HTR-8/SVneo (cell line): Measurements from ENCODE around the gene HEPACAM.

Source experiments
- DNase-seq: peaks from one replicate; pipeline ENCODE4 v3.0.0; 2011; ENCODE audit warnings: low spot score, mixed read lengths; ENCODE audit not compliant: insufficient read length
- FAIRE-seq: peaks from 2 replicates; lab custom pipeline; 2011; peaks lifted over from hg19 to GRCh38; lab: Jason Lieb, UNC

The HEPACAM gene

DNA sequence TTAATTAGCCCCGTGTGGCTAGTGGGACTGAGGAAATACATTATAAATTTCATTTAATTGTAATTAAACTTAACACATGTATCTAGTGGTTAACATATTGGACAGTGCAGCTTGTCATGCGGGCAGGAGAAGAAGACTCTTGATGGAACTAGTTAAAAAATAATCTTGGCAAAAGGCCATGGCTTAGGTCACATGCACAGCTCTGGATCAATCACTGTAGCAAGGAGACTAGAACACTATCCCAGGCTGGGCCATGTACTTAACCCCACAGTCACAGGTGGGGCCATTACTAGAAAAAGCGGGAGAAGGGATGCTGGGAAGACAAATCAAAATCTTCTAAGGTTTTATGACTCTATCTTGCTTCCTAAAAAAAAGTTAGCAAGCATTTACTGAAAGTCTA, 8.7 kb upstream of the HEPACAM start:
- no peak for FAIRE-seq
- DNase-seq = no peak

- DNase-seq = no peak
- FAIRE-seq = no peak
Measured at GRCh38 chr11:124943741-124944140, 7.9 kb upstream of the HEPACAM start.

GRCh38 chr11:124943254-124943616, 7.4 kb upstream of the HEPACAM start:
- DNase-seq (no peak), FAIRE-seq (no peak)

DNA sequence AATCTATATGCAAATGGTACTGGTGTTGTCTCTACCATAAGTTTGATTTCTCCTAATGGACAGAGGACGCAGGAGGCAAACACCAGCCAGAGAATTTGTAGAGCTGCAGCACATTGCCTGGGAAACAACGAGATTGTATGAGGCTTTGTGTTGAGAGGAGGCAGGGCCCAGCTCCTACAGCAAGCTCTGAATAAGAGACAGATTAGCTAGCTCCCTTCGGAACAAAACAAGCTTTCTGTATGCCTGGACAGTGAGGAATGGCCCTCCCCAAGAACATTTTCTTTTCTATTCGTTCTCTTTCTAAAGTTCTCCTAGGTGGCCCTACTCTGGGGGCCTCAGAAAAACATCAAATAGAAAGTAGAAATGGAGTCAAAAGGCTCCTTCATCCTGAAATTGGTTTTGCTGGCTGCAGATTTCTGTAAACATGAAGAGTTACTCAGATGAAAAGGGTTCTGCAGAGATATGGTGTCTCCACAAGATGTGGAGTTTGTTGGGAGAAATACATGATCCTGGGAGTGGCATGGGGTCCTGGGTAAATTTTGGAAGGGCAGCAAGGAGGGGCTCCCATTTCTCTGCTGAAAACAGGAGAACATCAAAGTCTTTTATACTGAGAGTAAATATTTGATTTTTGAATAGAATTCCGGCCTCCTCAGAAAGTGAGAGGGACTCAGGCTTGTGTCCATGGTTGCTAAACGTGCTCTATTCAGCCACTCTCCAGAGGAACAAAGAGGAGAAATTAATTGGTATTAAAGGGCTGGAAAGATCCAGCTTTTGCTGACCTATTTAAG, 6.8 kb upstream of the HEPACAM start:
- no peak for DNase-seq
- no peak for FAIRE-seq

GRCh38 chr11:124941703-124942102, 5.9 kb upstream of the HEPACAM start:
- FAIRE-seq (no peak), DNase-seq (no peak)

- DNase-seq = no peak
- FAIRE-seq = no peak
Measured at GRCh38 chr11:124938970-124939369, 3.1 kb upstream of the HEPACAM start.

- DNase-seq (no peak), FAIRE-seq (no peak)
Measured at GRCh38 chr11:124938206-124938765, 2.4 kb upstream of the HEPACAM start.

DNA sequence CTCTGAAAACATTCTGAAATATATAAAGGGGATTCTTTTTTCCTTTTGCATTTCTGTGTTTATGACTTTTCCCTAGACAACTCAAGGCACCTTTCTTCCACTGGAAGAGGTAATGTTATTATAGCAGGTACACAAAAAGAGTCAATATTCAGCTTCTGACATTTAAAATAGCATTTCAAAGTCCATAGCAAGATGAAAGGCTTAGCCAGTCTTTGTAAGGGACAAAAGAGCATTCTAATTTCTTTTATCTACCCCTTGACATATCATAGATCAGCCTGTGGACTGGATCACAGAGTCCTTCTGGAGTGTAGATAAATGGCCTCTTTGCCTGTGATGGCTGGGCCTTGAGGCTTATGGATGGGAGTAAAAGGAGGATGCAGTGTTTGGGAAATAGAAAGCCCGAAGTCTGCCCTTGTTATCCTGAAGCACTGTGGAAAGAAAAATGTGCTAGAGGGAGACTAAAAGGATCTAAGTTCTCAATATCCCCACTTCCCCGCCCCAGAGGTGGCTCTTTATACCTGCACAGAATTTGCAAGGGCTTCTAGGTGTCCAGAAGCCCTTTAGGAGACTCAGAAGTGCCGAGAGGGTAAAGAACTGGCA, 1.6 kb upstream of the HEPACAM start:
- FAIRE-seq = no peak
- no peak for DNase-seq

DNA sequence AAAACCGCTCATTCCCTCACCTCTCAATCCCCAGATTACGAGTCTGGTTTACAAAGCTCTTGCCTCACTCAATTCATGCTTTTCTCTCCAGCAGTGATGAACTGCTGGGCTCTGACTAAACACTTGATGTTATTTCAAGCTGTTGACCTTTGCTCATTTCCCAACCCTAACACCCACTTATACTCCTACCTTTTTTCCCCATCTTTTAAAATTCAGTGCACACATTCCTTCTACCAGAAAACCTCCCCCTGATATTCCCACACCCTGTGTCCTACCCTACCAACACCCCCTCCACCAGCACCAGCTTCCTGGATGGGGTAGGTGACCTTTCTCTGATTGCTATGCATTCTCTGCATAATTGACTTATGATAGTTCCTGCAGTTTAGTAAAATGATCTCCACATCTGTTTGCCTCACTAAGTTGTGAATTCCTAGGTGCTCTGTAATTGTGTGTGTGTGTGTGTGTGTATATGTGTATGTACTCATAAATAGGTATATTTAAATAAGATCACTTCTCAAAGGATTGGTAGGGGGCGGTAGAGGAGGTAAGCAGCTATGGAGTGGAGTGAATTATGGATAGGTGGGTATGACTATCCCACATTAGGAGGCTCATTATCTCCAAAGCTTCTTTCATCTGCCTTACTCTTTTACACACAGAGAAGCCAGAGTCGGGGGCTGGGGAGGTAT, 842 bp downstream of the HEPACAM start:
- DNase-seq (no peak), FAIRE-seq (no peak)

GRCh38 chr11:124930799-124931198, 5.0 kb downstream of the HEPACAM start:
- DNase-seq = no peak
- no peak for FAIRE-seq

GRCh38 chr11:124928942-124929665, 6.7 kb downstream of the HEPACAM start:
- no peak for DNase-seq
- no peak for FAIRE-seq

DNA sequence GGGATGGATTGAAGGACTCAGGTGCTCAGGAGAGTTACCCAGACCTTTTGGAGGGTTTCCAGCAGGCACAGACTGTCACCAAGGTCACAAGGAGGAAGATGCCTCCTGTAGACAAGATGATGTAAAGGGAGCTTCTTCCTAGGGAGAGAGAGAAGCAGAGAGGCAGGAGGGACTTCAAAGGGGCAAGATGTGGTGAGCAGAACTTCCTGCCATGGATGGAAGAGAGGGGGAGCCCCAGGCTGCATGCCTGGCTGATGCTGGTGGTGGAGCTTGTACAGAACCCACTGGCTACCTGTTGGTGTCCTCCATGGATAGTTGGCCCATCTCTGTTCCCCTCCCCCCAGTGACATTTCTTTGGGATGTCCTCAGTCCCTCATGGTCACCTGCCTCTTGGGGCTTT, 12.6 kb downstream of the HEPACAM start:
- no peak for FAIRE-seq

GRCh38 chr11:124922831-124923230, 13.0 kb downstream of the HEPACAM start:
- FAIRE-seq = no peak

More for the DNA sequence above, 12.6 kb downstream of the HEPACAM start:
- DNase-seq = no peak

DNA sequence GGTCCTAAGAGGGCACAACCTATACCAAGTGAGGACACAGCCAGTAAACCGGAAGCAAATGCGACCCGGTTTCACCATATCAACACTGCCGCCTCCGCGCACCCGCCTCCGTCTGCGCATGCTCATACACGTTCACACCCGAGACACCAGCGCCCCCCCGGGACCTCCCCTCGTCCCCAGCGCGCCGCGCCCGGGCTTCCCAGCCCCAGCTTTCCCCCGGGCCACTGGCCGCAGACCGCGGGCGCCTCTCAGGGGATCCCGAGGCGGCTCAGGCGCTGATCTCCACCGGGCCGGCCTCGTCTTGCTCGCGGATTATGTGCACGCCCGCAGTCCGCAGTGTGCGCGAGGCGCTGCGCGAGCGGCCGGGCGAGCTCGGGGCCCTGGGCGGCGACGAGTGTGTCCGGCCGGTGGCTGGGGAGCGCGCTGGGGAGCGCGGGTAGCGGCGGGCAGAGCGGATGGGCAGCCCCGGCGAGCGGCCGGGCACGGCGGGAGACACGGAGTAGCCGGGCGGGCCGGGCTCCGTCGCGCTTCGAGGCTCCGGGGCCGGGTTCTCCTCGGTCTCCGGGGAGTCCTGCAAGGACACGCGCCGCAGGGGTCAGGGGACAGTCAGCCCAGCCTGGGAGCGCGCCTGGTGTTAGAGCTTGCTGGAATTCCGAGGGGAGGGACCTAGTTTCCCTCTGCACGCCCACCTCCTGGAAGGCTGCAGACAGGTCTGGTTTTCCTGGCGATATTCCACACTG, 14.8 kb downstream of the HEPACAM start:
- DNase-seq = no peak
- FAIRE-seq = no peak

More at GRCh38 chr11:124922831-124923230, 13.0 kb downstream of the HEPACAM start:
- no peak for DNase-seq

DNA sequence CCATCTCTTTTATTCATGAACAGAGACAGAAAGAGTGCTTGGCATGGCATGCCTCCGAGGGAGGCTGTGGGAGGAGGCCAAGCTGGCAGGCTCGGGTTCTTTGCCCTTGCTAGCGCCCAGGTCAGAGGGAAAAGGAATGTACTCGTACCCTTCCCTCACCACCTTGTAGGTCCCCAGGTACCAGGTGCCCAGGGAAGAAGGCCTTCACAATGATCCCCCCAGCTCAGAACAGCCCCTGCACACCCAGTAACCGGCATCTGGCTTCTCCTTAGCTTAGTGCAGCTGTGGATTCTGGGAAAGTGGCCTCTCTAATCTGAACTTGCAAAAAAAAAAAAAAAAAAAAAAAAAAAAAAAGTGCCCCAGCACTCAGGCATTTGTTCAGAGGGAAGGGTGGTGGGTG, 15.5 kb downstream of the HEPACAM start:
- no peak for FAIRE-seq
- DNase-seq = no peak

- no peak for FAIRE-seq
- DNase-seq = no peak
Measured at GRCh38 chr11:124919898-124920297, 15.9 kb downstream of the HEPACAM start.

GRCh38 chr11:124918950-124919349, 16.9 kb downstream of the HEPACAM start, which contains the start of gene HEPN1:
Gene HEPN1 (plus strand): TSS chr11:124919250.
- FAIRE-seq (no peak), DNase-seq (no peak)

- DNase-seq (no peak), FAIRE-seq (no peak)
Measured at GRCh38 chr11:124917115-124917637, 18.7 kb downstream of the HEPACAM start.

DNA sequence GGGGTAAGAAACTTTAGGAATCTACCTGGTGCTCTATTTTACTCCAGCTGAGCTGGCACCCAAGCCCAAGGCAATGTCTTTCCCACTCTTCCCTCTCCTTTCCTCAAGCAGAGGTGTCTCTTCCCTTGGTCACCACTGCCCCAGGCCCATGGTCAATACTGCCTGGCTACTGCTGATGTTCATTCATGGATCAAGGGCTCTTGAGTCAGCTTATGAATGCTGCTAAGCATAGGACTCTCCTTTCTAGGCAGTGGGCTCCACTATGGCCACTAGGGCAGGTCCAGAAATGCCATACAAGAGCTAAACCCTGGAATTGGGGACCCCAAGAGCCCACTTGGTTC, 19.5 kb downstream of the HEPACAM start:
- FAIRE-seq = no peak

More for the DNA sequence above, 19.5 kb downstream of the HEPACAM start:
- no peak for DNase-seq
